ENCODE measurements around the gene AP1G2.
"Not testable (repeated sequence)": the region's sequence is repeated elsewhere in the genome, so short reads cannot be mapped to it uniquely, and the experiment has no call there.

DNA sequence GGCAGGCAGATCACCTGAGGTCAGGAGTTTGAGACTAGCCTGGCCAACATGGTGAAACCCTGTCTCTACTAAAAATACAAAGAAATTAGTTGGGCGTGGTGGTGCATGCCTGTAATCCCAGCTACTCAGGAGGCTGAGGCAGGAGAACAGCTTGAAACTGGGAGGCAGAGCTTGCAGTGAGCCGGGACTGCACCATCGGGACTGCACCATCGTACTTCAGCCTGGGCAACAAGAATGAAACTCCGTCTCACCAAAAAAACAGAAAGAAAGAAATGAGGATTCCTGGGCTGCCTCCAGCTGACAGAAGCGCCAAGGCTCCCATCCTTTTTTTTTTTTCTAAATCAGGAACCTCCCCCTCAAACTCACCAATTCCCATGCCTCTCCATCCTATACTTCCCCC lies 30.7 kb downstream of the AP1G2 start:
- not testable (repeated sequence) for TF ChIP-seq POLR2AphosphoS5 (IDR thresholded peaks at IDR 0.05; ENCODE audit: borderline replicate concordance, low read depth, low read length); EZH2 (IDR thresholded peaks at IDR 0.05)
